ENCODE results near the gene UBTF. TPM values are rescaled to one million over a fixed set of nuclear protein-coding genes. Genes with fewer than 3 reads are reported as not detected.

Gene UBTF
- total RNA-seq, 1 donor from 2014 or later = 25.1 TPM

GRCh38 chr17:44183024-44183423 lies 36.5 kb downstream of the UBTF start:
- intact Hi-C loops (cut with DNase I) = no loop called here
- no peak for DNase-seq (ENCODE audit: low spot score in 2 of 2)
- Histone ChIP-seq H3K36me3 (peaks cover 4 to 27% of the 10 kb centered on the region in 2 donors), H3K4me1 (peaks cover 2 to 17% of the 10 kb centered on the region in 2 donors), H3K27ac (no peak overlapping the region), H3K9me3 (no peaks in the 10 kb centered on the region), H3K4me3 (no peak overlapping the region), H3K27me3 (no peaks in the 10 kb centered on the region)
- no peak for TF ChIP-seq CTCF (IDR thresholded peaks at IDR 0.05)

- H3K27ac ChIP-seq = no peak overlapping the region
- no peak overlapping the region for H3K4me3 ChIP-seq
- peaks cover 18 to 43% of the 10 kb centered on the region in 2 donors for H3K36me3 ChIP-seq
- no peak for DNase-seq (ENCODE audit: low spot score in 2 of 2)
- intact Hi-C loops (cut with DNase I) = no loop called here
- TF ChIP-seq CTCF (IDR thresholded peaks at IDR 0.05) = no peak
- H3K4me1 ChIP-seq = no peaks in the 10 kb centered on the region
- no peaks in the 10 kb centered on the region for H3K9me3 ChIP-seq
- H3K27me3 ChIP-seq = no peaks in the 10 kb centered on the region
These were observed 41.3 kb downstream of the UBTF start for GRCh38 chr17:44178133-44178532.

GRCh38 chr17:44177640-44178039 lies 41.8 kb downstream of the UBTF start:
- Histone ChIP-seq H3K27ac (no peak overlapping the region), H3K4me3 (no peak overlapping the region), H3K27me3 (no peaks in the 10 kb centered on the region), H3K36me3 (peaks cover 18 to 39% of the 10 kb centered on the region in 2 donors), H3K4me1 (no peaks in the 10 kb centered on the region), H3K9me3 (no peaks in the 10 kb centered on the region)
- intact Hi-C loops (cut with DNase I) = no loop called here
- no peak for TF ChIP-seq CTCF (IDR thresholded peaks at IDR 0.05)
- DNase-seq (ENCODE audit: low spot score in 2 of 2) = no peak

- DNase-seq (ENCODE audit: low spot score in 2 of 2) = no peak
- H3K4me3 ChIP-seq = no peak overlapping the region
- no peaks in the 10 kb centered on the region for H3K4me1 ChIP-seq
- H3K27ac ChIP-seq = no peak overlapping the region
- no peaks in the 10 kb centered on the region for H3K9me3 ChIP-seq
- no peaks in the 10 kb centered on the region for H3K27me3 ChIP-seq
- TF ChIP-seq CTCF (IDR thresholded peaks at IDR 0.05) = no peak
- peaks cover 18 to 32% of the 10 kb centered on the region in 2 donors for H3K36me3 ChIP-seq
- intact Hi-C loops (cut with DNase I) = no loop called here
These were observed 42.6 kb downstream of the UBTF start for GRCh38 chr17:44176671-44177501.

- Histone ChIP-seq H3K27ac (no peak overlapping the region), H3K36me3 (peaks cover 18 to 27% of the 10 kb centered on the region in 2 donors), H3K27me3 (no peaks in the 10 kb centered on the region), H3K4me3 (no peak overlapping the region), H3K4me1 (peaks cover 0 to 4% of the 10 kb centered on the region in 2 donors), H3K9me3 (no peaks in the 10 kb centered on the region)
- intact Hi-C loops (cut with DNase I) = no loop called here
- TF ChIP-seq CTCF (IDR thresholded peaks at IDR 0.05) = no peak
- DNase-seq (ENCODE audit: low spot score in 2 of 2) = no peak
These were observed 43.2 kb downstream of the UBTF start for GRCh38 chr17:44176257-44176656.
